B cell (primary cell): ENCODE data around the gene VTI1A. TPM values are rescaled to one million over a fixed set of nuclear protein-coding genes. Genes with fewer than 3 reads are reported as not detected.

Experiments used
- ATAC-seq: fragments of 200-7000 bp; cut with Tn5 transposase; one replicate; pipeline ENCODE4 v1.10.0; 2021; ENCODE audit warnings: low read depth, mild to moderate bottlenecking, moderate number of reproducible peaks, moderate library complexity
- CTCF ChIA-PET: fragments of 350-600 bp; sonication (Branson Sonifier 250); formaldehyde crosslinking; loops from one replicate; lab custom pipeline; 2021; ENCODE audit warnings: antibody characterized with exemption, inconsistent platforms; lab: Charles Lee
- POLR2A ChIA-PET: fragments of 350-600 bp; sonication (Branson Sonifier 250); formaldehyde crosslinking; loops from one replicate; lab custom pipeline; 2021; ENCODE audit warnings: antibody characterized with exemption; lab: Charles Lee
- DNase-seq: peaks from one replicate; pipeline ENCODE4 v3.0.0; 2013
- H2AFZ ChIP-seq: 2 replicates; pipeline ENCODE4 v1.6.1; 2012; ENCODE audit warnings: mild to moderate bottlenecking, low read depth, low read length; ENCODE audit not compliant: insufficient read depth, poor library complexity, severe bottlenecking
- H3K27ac ChIP-seq, 2 donors: 1 replicate in 1 of 2; 2 replicates in 1 of 2; pipeline ENCODE4 v1.5.1; 2012 to 2013; ENCODE audit warnings: low read length in 2 of 2, mild to moderate bottlenecking in 2 of 2, moderate library complexity in 1 of 2
- H3K27me3 ChIP-seq, 4 experiments: fragments of 200-600 bp in 1 of 4; sonication (generic) in 1 of 4; replicated peaks in 1 of 4; 1 replicate in 2 of 4; 2 replicates in 2 of 4; pipeline versions ENCODE4 v1.6.1 to v1.7.0; 2013 to 2016; ENCODE audit warnings: low read length in 3 of 4, mild to moderate bottlenecking in 2 of 4, mixed read lengths in 1 of 4, moderate library complexity in 1 of 4; ENCODE audit not compliant: insufficient read depth in 4 of 4, control insufficient read depth in 3 of 4; ENCODE audit errors: control extremely low read depth in 1 of 4
- H3K36me3 ChIP-seq, 2 experiments: replicated peaks in 1 of 2; 1 replicate in 1 of 2; 2 replicates in 1 of 2; pipeline versions ENCODE4 v1.6.1 to v1.7.1; 2013; ENCODE audit warnings: low read length in 1 of 2; ENCODE audit not compliant: insufficient read depth in 2 of 2, control insufficient read depth in 1 of 2; ENCODE audit errors: control extremely low read depth in 1 of 2, extremely low read depth in 1 of 2
- H3K4me1 ChIP-seq, 2 donors: fragments of 200-600 bp in 1 of 2; sonication (generic) in 1 of 2; 1 replicate in 1 of 2; 2 replicates in 1 of 2; pipeline versions ENCODE4 v1.5.1 to v1.6.1; 2013 to 2017; ENCODE audit warnings: low read length in 2 of 2; ENCODE audit not compliant: control insufficient read depth in 2 of 2, insufficient read depth in 2 of 2
- H3K4me2 ChIP-seq: replicated peaks from 2 replicates; pipeline ENCODE3; 2012; ENCODE audit warnings: mild to moderate bottlenecking, low read depth, low read length; ENCODE audit not compliant: poor library complexity, severe bottlenecking
- H3K4me3 ChIP-seq, 5 experiments: fragments of 200-600 bp in 1 of 5; sonication (generic) in 1 of 5; 1 replicate in 3 of 5; 2 replicates in 2 of 5; pipeline versions ENCODE4 v1.5.1 to v1.7.0; 2011 to 2016; ENCODE audit warnings: low read length in 4 of 5, mild to moderate bottlenecking in 4 of 5, low read depth in 2 of 5, control low read depth in 1 of 5, moderate library complexity in 1 of 5; ENCODE audit not compliant: insufficient read depth in 1 of 5; ENCODE audit errors: control extremely low read depth in 1 of 5, extremely low read depth in 1 of 5
- H3K79me2 ChIP-seq: fragments of 200-600 bp; sonication (generic); one replicate; pipeline ENCODE4 v1.6.0; 2016; ENCODE audit warnings: low read length; ENCODE audit not compliant: control insufficient read depth, insufficient read depth
- H3K9ac ChIP-seq: fragments of 200-600 bp; sonication (generic); 2 replicates; pipeline ENCODE4 v1.6.1; 2017; ENCODE audit warnings: mild to moderate bottlenecking, low read length, moderate library complexity
- H3K9me3 ChIP-seq, 3 donors: one replicate each; pipeline versions ENCODE4 v1.6.1 to v1.7.1; 2013; ENCODE audit warnings: low read length in 2 of 3; ENCODE audit not compliant: control insufficient read depth in 2 of 3, insufficient read depth in 1 of 3; ENCODE audit errors: control extremely low read depth in 1 of 3
- H4K20me1 ChIP-seq: 2 replicates; pipeline ENCODE4 v1.6.0; 2012; ENCODE audit warnings: mild to moderate bottlenecking, low read length; ENCODE audit not compliant: insufficient read depth, control insufficient read depth, poor library complexity, severe bottlenecking
- H3K27ac Mint-ChIP-seq: one replicate; pipeline ENCODE4 v1.8.0; 2021; ENCODE audit warnings: mixed read lengths
- H3K27me3 Mint-ChIP-seq: one replicate; pipeline ENCODE4 v1.8.0; 2021; ENCODE audit warnings: mixed read lengths
- H3K4me1 Mint-ChIP-seq: one replicate; pipeline ENCODE4 v1.8.0; 2021; ENCODE audit warnings: mixed read lengths
- H3K4me3 Mint-ChIP-seq: one replicate; pipeline ENCODE4 v1.8.0; 2021; ENCODE audit warnings: mixed read lengths
- H3K9me3 Mint-ChIP-seq: one replicate; pipeline ENCODE4 v1.8.0; 2022; ENCODE audit warnings: mixed read lengths; ENCODE audit not compliant: insufficient read depth
- EZH2 ChIP-seq: IDR thresholded peaks from 2 replicates; pipeline ENCODE4 v1.6.1; 2012; ENCODE audit warnings: borderline replicate concordance, low read depth, mild to moderate bottlenecking, moderate library complexity, low read length; ENCODE audit not compliant: insufficient read depth, poor library complexity, severe bottlenecking
- WGBS: methylation state at CpG from one replicate; pipeline ENCODE4 v1.1.5; 2013; ENCODE audit warnings: missing lambda C conversion rate; ENCODE audit not compliant: insufficient coverage; 5-methylcytosine and 5-hydroxymethylcytosine counted together
- intact Hi-C: fragments of 100-400 bp; cut with micrococcal nuclease; formaldehyde crosslinking; loops from one replicate; pipeline ENCODE4 v1.10.0; 2022
- polyA plus RNA-seq: library from polyadenylated mRNA; depleted of rRNA; stranded (reverse); fragments of >200 nt; gene quantifications from 2 replicates; pipeline ENCODE4 v1.2.3, GENCODE V29; 2012
- total RNA-seq, 2 donors: library from RNA; stranded (reverse); fragments of 120-200 nt in 1 of 2; gene quantifications; 1 replicate in 1 of 2; 2 replicates in 1 of 2; pipeline versions ENCODE4 v1.2.3 to v1.2.4, GENCODE V29; 2013 to 2022
- TF ChIP-seq, protein P1 (sequence below): fragments of 200-600 bp; IDR thresholded peaks from one replicate; pipeline ENCODE4 v1.8.0; 2022; ENCODE audit warnings: antibody characterized with exemption, mild to moderate bottlenecking

Gene VTI1A
- total and polyA plus RNA-seq, 2 donors (not counting 1 experiment from before 2014, with no cell fraction given): 20.0 to 84.1 TPM

- Mint-ChIP-seq H3K27ac (no peak overlapping the region), H3K9me3 (no peaks in the 10 kb centered on the region), H3K27me3 (no peaks in the 10 kb centered on the region), H3K4me1 (no peaks in the 10 kb centered on the region), H3K4me3 (no peak overlapping the region)
- no peaks in the 10 kb centered on the region for H3K9me3 ChIP-seq
- peaks cover 0 to 3% of the 10 kb centered on the region in 2 experiments for H3K36me3 ChIP-seq
- no peak for ATAC-seq
- H2AFZ ChIP-seq: no peak overlapping the region
- H4K20me1 ChIP-seq: no peaks in the 10 kb centered on the region
- no peaks in the 10 kb centered on the region for H3K27me3 ChIP-seq
- no peak overlapping the region for H3K4me3 ChIP-seq
- no peaks in the 10 kb centered on the region for H3K79me2 ChIP-seq
- no peak overlapping the region for H3K4me2 ChIP-seq
- intact Hi-C loops: loop anchor here (5.0 kb wide), 1 partner anchor 838 kb away; no protein-coding TSS in a partner anchor
- no peak overlapping the region for H3K27ac ChIP-seq
- ChIA-PET POLR2A (no interaction called here), CTCF (interaction anchor here (0.6 to 2.8 kb wide), 2 partner anchors 251 to 661 kb away, joined by 3 to 11 read pairs; no protein-coding TSS in a partner anchor)
- no peak for DNase-seq
- no peak overlapping the region for H3K9ac ChIP-seq
- TF ChIP-seq, protein P1, sequence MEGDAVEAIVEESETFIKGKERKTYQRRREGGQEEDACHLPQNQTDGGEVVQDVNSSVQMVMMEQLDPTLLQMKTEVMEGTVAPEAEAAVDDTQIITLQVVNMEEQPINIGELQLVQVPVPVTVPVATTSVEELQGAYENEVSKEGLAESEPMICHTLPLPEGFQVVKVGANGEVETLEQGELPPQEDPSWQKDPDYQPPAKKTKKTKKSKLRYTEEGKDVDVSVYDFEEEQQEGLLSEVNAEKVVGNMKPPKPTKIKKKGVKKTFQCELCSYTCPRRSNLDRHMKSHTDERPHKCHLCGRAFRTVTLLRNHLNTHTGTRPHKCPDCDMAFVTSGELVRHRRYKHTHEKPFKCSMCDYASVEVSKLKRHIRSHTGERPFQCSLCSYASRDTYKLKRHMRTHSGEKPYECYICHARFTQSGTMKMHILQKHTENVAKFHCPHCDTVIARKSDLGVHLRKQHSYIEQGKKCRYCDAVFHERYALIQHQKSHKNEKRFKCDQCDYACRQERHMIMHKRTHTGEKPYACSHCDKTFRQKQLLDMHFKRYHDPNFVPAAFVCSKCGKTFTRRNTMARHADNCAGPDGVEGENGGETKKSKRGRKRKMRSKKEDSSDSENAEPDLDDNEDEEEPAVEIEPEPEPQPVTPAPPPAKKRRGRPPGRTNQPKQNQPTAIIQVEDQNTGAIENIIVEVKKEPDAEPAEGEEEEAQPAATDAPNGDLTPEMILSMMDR: no peak
- no peak for TF ChIP-seq EZH2
- H3K4me1 ChIP-seq: no peaks in the 10 kb centered on the region
Observed at GRCh38 chr10:112723876-112724275, 276.9 kb downstream of the VTI1A start.

GRCh38 chr10:112724404-112724991, 277.5 kb downstream of the VTI1A start:
- Mint-ChIP-seq H3K4me3 (no peak overlapping the region), H3K27ac (no peak overlapping the region), H3K4me1 (no peaks in the 10 kb centered on the region), H3K9me3 (no peaks in the 10 kb centered on the region), H3K27me3 (no peaks in the 10 kb centered on the region)
- H3K36me3 ChIP-seq: peaks cover 0 to 3% of the 10 kb centered on the region in 2 experiments
- no peak for ATAC-seq
- H3K9ac ChIP-seq: no peak overlapping the region
- H3K27ac ChIP-seq: no peak overlapping the region
- H2AFZ ChIP-seq: no peak overlapping the region
- CTCF ChIA-PET: interaction anchor here (2.8 kb wide), 1 partner anchor 661 kb away, joined by 11 read pairs; no protein-coding TSS in a partner anchor
- intact Hi-C loops: loop anchor here (5.0 kb wide), 1 partner anchor 838 kb away; no protein-coding TSS in a partner anchor
- WGBS: 100% methylated on average over 1 of the region's 2 CpGs
- no peaks in the 10 kb centered on the region for H3K27me3 ChIP-seq
- no peak overlapping the region for H3K4me3 ChIP-seq
- TF ChIP-seq, protein P1: no peak
- no peak for TF ChIP-seq EZH2
- no peaks in the 10 kb centered on the region for H3K4me1 ChIP-seq
- H3K79me2 ChIP-seq: no peaks in the 10 kb centered on the region
- POLR2A ChIA-PET: no interaction called here
- no peaks in the 10 kb centered on the region for H3K9me3 ChIP-seq
- H3K4me2 ChIP-seq: no peak overlapping the region
- no peak for DNase-seq
- no peaks in the 10 kb centered on the region for H4K20me1 ChIP-seq
